T-helper 2 cell (primary cell): ENCODE results near the gene NRCAM.
A peak's percentile ranks its signal among the peaks of the same experiment; 100 is the strongest.

Source experiments
- DNase-seq, 5 experiments: peaks; one replicate each; pipeline versions ENCODE4 v3.0.0 to v3.0.0-alpha.2; 2012 to 2022

NRCAM gene

DNA sequence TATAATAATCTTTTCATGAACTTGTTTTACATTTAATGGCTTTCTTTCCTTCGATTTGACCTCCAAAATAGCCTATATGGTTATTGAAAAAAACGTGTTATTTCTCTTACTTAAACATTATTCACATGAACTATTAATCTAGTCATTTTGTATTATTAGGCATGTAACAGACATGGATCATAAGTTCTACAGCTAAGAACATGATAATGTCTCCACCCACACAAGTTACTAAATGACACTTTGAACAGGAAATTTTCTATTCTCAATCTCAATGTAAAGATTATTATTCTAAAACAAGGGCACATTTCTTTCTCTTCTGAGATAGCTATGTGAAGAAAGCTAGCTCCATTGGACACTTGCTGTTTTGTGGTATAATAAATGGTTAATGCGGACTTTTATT is 336.0 kb downstream of the NRCAM start:
- DNase-seq = no peak

- DNase-seq = no peak
Measured at GRCh38 chr7:108118959-108119358, 337.3 kb downstream of the NRCAM start.

- peak in 1 of 5 experiments; percentile 24 for DNase-seq
Measured at GRCh38 chr7:108114117-108114841, 342.0 kb downstream of the NRCAM start.

- DNase-seq = no peak
Measured at GRCh38 chr7:108112683-108113082, 343.6 kb downstream of the NRCAM start.

GRCh38 chr7:108109221-108109908 is 346.9 kb downstream of the NRCAM start:
- peak in 1 of 5 experiments; percentile 42 for DNase-seq

GRCh38 chr7:108108131-108108530 is 348.1 kb downstream of the NRCAM start:
- DNase-seq = no peak

DNA sequence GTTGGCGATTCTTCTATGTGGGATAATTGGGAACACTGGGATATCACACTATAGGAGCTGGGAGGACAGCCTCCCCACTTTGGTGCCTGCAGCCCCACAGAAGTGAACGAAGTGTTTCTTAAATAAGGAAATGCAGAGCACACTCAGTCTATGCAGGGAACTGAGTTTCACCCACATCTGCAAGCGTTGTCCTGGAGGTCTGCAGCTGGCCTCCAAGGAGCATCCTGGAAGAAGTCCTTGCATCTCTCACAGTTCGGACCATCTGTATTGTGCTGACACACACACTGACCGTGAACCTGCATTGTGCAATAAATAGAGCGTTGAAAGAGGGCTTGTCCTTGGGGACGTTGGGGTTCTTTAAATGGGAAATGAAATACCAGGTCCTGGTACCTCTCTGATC is 351.9 kb downstream of the NRCAM start:
- DNase-seq = no peak

DNA sequence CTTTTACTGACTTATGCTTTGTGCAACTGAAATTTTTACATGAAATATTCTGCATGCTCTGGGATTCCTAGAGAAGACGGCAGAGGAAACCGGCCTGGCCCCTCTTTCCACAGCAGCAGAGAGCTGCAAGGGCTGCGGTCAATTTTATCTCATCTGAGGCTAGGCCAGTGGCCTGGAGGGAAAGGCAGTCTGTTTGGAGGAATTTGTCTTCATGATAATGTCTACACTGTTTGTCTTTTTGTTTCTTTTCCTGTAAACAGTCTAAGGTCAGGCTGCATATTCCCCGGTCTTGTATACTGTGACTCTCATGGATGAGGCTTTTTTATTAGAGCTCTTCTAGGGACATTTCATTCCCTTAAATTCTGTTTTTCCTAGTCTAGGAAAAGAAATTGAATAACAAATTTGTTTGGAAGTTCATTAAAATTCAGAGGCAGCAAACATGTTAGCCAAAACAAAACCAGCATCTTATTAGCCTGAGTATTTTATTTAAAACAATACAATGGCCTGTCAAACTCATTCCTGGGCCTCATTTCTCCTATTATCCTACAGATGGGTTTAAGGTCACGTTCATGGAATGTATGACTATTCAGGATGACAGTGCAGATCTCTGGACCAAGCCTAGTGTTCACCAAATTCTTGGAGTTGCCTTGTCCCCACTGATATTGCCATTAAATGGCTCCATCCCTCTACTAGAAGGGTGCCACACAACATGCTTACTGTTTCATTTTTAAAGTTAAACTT is 352.5 kb downstream of the NRCAM start:
- DNase-seq = no peak

DNA sequence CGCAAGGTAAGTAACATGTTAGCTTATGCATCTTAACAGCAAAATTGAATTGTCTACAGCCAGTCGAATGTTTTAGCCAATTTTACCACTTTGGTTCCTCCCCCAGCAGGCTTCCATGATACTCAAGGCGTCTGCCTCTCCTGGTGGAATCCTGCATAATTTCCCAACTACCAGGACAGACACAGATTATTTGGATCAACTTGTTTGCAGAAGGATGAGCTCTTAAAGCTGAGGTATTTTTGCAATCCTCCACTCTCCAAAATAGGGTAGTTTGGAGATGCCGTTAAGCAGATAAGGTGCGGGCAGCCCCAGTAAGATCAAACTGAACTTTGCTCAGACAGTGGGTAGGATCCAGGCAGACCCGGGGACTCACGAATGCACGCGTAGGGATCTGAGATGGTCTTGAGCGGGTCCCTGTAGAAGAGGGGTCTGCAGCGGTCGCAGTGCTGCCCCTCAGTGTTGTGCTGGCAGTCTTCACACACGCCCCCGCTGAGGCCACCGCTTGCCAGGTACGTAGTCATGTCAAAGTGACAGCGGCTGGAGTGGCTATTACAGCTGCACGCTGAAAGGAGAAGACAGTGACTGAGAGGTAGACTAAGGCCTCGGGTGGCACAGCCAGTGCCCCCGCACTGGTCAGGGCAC is 353.4 kb downstream of the NRCAM start:
- no peak for DNase-seq

DNA sequence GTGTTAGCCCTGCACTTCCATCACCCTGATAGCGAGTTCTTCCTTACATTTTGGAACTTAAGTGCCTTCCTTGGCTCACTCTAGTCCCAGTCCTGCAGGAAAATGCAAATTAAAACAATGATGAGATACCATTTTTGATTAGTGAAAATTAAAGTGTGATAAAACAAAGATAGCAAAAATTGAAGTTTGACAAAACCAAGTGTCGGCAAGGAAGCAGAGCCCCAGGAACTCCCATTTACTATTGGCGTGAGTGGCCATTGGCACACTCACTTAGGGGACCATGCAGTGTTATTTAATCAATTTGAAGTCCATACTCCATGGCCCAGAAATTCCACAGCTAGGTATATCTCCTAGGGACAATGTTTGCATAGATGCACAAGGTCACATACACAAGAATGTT is 354.5 kb downstream of the NRCAM start:
- DNase-seq = no peak

DNA sequence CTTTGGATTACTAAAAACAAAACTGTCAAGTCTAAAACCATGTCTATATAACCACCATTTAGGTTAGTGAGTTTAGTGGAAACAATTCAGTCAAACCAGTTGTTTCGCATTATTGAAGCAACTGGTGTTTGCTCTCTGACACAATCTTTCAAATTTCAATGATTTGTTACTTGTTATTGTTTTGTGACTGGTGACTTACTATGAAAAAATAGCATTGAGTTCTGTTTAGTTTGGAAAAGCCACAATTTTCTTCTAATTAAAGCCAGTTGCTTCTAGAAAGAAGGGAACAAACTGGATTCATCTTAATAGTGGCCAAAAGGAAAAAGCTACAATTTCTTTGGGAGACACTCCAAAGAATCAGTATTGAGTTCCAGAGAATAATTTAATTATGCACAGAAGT is 356.5 kb downstream of the NRCAM start:
- DNase-seq = peak in 1 of 5 experiments; percentile 6

DNA sequence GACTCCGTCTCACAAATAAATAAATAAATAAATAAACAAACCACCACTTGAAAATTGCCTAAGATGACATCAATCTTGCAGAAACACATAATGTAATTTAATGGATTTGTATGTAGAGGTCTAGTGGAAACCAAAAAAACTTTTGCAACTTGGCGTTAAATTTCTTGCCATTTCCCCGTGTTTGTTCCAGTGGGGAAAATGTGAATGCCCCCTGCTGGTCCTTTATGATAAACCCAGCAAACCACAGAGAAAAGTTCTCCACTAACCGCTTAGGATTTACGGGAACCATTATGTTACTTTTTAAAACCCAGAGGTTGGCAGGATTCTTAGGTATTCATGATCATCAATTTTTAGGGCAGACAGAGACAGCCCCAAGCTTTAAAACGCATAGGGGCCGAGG is 358.5 kb downstream of the NRCAM start:
- no peak for DNase-seq
